HG03520 (cell line): ENCODE results near the gene ARL16.

Source experiments
- ATAC-seq: cut with Tn5 transposase; IDR thresholded peaks from one replicate; pipeline ENCODE4 v1.9.1; 2021; ENCODE audit warnings: mild to moderate bottlenecking, moderate library complexity; ENCODE audit not compliant: unreplicated experiment

ARL16 gene

DNA sequence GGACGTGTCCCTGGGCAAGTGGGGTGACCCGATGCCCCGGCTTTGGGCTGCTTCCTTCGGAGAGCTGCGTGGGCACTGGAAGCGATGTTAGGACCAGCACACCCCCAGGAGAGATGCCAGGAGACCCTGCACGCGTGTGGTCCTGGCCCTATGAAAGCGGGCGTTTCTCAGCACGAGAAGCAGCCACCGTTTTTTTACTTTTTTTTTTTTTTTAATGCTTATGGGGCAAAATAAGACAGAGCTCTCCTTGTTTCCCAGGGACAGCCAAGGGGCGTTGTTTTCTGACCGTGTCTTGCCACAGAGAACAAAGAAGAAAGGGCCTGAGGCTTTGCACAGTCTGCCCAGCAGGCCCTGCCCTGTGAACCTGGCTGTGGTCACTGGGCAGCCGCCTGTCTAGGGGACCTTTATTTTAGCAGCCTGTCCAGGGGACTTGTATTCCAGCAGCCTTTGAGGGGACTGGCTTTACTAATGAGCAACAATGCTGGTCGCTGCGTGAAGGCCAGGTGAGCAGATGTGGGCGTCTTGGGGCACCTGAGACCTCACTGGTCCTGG lies 29.5 kb upstream of the ARL16 start:
- no peak for ATAC-seq

DNA sequence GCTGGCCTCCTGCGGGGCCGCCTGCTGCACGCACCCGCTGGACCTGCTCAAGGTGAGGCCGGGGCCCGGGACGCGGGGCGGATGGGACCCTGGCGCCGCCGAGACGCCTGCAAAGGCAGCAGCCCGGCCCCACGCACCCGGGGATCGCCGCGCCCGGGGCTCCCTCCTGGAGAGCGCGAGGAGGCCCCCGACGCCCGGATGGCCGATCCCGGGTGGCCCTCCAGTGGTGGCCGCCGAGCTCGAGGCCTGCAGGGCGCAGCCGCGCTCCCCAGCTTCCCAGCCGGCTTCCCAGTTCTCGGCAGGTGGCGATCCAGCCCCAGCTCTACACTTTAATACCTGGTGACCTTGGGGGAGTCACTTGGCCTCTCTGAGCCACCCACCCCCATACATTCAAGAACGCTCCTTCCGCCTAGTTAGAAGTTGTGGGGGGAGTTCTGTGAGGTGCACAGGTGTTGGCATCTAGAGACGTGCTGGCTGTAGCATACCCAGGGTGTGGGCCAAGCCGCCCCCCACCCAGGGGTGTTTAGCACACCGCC lies 28.9 kb upstream of the ARL16 start:
- no peak for ATAC-seq

DNA sequence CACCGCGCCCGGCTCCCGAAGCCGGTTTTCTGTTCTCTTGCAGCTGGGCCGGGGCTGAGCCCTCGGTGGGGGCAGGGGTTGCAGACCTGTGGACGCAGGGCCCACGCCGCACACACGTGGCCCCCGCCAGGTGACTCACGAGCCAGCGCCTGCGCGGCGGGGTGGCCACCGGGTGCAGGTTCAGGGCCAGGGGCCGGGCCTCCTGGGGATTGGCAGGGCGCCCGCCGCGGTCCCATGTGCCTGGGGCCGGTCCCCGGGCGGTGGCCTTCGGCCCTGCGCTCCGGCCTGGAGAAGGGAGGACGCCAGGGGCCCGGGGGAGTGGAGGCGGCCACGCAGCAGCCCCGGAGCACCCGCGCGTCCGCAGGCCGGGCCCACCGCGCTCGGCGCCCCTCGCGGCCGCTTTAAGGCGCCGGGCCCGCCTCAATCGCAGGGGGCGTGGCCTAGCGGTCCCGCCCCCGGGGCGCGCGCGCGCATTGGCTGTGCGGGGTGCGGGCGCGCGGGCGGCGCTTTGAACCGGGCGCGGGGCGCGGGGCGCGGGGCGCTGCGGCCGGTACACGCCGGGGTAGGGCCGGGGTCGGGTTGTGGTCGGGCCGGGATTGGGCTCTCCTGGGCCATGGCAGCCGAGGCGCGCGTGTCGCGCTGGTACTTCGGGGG lies 28.3 kb upstream of the ARL16 start, which contains the start of gene SLC25A10:
Gene SLC25A10 (plus strand): TSS at position 471 of the 654 bp plus-strand sequence. CDS start 143 bp downstream, at position 614.
- peak; percentile 46 for ATAC-seq

DNA sequence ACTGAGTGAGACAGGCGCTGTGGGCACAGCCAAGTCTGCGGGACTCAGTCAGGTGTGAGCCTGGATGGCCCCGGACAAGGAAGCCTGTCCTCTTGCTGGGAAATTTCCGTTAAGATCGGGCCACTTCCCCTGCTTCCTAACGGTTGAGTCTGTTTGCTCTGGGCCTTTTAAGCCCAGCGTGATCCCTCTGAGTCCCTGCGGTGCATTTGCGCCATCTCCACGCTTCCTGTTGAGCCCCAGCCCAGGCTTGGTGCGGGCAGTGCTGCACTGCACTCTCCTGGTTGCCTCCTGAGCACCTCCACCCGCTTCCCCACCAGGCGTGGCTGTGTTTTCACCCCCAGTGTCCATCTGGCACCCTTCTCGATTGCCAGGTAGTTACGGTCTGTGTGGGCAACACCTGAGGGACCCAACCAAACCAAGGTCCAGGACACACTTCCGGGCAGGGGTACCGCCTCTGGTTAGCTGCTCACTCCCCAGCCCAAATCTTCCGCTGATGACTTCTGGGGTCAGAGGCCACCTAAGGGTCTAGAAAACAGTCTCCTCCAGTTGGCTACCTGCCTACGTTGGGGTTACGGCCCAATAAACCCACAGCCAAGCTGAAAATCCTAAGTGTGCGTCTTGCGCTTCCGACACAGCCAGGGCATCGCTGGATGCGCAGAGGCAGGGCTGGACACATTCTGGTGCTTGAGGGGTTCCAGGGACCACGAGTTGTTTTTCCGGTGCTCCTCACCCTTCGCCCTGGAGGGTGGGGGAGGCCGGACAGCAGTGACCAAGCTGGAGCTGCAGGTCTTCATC lies 27.1 kb upstream of the ARL16 start:
- ATAC-seq, result no peak

DNA sequence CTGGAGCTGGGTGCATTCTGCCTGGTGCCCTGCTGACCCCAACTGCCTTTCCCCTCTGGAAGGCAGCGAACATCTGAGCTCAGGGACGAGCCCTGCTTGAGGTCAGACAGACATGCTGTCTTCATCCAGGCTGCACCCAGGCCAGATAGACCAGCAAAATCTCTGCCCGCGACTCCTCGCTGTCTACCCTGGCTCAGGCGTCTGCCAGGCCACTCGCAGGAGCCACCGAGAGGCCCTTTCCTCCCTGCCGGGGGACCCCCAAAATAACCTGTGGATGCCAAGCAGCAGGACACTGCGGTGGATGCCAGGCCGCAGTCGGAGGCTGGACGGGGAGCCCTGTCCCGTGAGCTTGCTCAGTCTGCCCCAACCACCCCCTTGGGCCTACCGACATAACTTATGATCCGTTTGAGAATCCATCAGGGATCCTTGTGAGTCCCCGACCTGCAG lies 25.2 kb upstream of the ARL16 start:
- no peak for ATAC-seq

DNA sequence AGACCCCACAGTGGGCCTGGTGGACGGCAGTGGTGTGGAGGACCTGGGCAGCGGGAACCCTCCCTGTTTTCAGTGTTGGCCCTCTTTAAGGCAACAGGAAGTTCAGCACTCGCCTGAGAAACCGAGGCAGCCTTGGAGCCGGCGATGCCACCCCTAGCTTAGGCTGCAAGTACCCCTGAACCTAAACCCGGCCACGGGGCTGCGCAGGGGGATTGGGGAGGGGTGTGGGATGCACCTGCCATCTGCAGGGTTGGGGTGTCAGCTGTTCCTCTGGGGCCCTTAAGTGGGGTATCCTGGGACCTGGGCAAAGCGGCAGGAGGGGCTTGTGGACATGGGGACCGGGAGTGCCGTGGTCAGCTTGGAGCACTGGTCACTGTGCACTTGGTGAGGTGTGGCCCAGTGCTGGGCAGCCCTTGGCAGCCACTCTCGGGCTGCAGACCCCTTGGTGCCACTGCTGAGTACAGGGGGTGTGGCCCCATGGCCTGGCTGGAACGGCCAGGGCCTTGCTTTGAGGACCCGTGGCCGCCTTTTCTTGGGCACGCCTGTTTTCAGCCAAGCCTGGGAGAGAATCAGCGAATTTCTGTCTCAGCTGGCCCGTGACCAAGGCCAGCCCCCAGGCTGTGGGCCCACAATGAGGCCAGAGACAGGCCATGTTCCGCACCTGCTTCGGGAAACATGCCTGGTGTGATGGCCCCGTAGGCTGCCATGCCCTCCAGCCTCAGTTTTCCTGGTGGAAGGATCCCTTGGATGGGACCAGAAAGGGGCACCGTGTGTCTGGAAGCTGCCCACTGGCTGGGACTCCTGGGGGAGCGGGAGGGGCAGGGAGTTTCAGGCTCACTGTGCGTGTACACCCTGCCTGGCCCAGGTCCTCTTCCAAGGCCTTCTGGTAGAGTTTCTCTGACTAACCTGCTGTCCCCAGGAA lies 24.4 kb upstream of the ARL16 start:
- ATAC-seq, result no peak

DNA sequence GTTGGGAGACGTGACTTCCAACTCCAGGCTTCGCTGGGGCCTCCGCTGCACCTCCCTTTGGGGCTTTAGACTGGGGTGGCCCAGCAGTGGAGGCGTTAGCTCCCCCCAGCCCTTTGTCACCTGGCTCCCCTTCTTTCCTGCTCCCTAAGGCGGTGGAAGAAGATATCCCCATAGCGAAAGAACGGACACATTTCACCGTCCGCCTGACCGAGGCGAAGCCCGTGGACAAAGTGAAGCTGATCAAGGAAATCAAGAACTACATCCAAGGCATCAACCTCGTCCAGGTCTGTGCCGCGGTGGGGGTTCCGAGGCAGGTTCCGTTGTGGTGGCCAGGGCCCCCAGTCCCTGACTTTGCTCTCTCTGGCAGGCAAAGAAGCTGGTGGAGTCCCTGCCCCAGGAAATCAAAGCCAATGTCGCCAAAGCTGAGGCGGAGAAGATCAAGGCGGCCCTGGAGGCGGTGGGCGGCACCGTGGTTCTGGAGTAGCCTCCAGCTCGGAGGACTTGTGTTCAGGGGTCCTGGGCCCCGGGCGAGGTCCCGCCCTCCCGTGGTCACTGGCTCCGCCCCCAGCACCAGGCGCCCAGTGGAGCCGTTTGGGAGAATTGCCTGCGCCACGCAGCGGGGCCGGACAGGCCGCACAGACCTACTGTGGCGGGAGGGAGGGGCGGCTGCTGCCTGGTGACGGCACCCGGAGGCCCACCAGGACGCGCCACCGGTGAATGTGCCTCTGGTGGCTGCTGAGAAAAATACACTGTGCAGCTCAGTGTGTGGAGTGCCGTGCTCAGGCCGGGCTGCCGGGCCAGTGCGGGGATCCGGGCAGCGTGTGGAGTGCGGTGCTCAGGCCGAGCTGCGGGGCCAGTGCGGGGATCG lies 23.4 kb upstream of the ARL16 start:
- no peak for ATAC-seq

DNA sequence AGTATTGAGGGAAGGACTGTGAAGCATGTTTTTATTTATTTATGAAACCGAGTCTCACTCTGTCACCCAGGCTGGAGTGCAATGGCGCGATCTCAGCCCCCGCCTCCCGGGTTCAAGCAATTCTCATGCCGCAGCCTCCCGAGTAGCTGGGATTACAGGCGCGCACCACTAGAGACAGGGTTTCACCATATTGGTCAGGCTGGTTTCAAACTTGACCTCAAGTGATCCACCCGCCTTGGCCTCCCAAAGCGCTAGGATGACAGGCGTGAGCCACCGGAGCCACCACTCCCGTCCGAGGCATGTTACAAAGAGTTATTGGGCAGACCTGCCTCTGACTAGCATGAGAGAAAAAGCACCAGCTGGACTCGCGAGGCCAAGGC lies 22.6 kb upstream of the ARL16 start:
- no peak for ATAC-seq

DNA sequence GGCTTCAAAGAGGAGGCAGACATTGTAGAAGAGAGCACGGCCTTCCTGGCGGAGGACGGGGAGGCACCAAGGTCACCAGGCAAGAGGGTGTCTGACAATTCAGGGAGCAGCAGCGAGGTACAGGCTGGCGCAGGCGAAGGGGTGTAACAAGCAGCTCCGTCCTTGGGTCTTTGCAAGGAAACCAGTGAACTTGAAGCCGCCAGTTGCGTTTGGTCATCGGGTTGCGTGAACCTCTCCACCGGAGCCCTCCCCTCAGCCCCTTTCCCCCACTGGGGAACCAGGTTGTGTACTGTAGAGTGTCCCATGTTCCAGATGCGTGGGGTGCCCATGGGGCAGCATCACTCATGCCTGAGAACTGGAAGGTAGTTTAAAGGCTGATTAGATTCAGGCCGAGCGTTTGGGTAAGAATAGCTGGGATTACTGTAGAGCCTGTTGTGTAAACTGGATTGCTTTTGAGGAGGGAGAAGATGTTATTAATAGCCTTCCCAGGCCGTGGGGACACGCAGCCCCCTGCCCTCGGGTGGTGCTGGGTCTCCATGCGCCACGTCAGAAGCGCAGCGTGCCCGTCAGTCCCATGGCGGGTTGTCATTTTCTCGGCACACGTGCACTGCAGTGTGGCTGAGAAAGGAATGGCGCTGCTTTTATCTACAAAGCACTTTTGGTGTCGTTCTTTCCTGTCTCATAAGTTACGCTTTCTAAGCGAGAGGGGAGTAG lies 22.1 kb upstream of the ARL16 start:
- no peak for ATAC-seq

DNA sequence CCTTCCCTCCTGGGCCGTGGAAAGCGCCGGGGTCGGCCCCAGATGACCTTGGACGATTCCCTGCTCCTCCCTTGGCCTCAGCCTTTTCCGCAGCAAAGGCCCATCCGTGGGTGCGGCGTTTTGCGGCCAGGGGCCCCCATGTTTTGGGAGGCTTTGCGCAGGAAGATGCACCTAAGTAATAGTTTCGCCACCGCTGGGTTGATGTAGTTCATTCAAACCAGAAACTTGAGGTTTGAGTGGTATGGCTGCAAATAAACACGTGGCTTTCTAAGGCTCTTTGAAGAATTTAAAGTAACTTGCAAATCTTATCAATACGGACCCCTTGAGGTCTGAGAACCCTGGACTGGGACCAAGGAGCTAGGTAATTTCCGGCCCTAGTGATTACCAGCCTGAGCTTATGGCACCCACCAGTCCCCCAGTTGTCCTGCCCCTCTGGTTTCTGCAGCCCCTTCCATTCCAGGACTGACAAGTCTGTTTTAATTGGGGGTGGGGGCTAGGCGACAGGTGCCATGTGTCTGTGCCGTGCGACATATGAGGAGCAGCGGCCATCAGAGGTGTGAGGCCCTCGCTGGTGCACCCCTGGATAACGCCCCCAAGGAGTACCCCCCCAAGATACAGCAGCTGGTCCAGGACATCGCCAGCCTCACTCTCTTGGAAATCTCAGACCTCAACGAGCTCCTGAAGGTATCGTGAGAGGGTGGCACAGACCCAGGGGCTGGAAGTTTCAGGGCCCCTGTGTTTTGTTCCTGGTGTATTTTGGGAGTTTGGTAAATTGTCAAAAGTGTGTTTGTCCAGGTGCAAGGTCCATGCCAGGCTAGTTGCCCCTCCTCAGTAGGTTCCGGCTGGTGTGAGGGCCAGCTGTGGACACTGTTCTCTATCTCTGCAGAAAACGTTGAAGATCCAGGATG lies 20.4 kb upstream of the ARL16 start:
- no peak for ATAC-seq

DNA sequence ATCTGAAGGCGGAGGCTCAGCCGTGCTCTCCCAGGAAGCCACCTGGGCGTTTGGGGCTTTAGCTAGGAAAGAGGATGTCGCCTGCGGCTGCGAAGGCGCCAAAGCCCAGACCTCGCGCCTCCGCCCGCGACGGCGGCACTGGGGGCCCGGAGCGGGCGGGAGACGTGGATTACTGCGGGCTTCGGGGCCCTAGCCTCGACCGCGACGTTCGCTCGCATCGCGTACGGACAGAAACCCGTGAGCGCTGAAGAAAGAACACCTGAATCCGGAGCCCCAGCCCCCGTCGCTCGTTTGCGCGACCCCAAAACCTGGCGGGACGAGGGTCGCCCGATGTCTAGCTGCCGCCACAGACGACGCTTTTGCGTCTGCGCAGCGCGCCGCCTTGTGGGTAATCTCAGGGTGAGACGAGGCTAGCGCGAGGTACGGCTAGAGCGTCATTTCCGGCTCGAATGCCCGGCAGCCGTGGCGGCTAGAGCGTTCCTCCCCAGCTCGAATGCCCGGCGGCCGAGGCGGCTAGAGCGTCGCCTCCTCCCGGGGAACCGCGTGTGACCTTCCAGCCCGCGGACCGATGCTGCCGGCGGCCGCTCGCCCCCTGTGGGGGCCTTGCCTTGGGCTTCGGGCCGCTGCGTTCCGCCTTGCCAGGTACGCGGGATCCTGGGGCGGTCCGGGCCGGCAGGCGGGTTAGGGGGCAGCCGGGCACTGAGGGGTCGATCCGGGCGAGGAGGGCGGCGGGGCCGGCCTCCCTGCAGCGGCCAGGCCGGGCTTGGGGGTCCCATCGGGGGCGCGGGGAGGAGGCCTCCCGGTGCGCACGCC lies 19.5 kb upstream of the ARL16 start, which contains the start of gene MRPL12:
Gene MRPL12 (plus strand): TSS at position 434 of the 813 bp plus-strand sequence. CDS start 135 bp downstream, at position 569.
- ATAC-seq, result no peak

DNA sequence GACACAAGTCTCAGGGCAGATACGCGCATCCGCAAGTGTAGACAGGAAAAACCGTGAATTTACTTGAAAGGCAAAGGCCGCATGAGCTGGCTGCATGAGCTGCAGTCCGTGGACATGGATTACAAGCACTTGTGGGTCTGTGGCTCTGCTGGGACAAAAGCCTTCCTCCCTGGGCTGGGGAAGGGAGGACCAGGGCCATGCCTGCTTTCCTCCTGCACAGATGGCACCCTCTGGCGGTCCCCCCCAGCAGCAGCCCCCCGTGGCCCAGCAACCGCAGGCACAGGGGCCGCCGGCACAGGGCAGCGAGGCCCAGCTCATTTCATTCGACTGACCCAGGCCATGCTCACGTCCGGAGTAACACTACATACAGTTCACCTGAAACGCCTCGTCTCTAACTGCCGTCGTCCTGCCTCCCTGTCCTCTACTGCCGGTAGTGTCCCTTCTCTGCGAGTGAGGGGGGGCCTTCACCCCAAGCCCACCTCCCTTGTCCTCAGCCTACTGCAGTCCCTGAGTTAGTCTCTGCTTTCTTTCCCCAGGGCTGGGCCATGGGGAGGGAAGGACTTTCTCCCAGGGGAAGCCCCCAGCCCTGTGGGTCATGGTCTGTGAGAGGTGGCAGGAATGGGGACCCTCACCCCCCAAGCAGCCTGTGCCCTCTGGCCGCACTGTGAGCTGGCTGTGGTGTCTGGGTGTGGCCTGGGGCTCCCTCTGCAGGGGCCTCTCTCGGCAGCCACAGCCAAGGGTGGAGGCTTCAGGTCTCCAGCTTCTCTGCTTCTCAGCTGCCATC lies 17.9 kb upstream of the ARL16 start:
- ATAC-seq, result no peak

DNA sequence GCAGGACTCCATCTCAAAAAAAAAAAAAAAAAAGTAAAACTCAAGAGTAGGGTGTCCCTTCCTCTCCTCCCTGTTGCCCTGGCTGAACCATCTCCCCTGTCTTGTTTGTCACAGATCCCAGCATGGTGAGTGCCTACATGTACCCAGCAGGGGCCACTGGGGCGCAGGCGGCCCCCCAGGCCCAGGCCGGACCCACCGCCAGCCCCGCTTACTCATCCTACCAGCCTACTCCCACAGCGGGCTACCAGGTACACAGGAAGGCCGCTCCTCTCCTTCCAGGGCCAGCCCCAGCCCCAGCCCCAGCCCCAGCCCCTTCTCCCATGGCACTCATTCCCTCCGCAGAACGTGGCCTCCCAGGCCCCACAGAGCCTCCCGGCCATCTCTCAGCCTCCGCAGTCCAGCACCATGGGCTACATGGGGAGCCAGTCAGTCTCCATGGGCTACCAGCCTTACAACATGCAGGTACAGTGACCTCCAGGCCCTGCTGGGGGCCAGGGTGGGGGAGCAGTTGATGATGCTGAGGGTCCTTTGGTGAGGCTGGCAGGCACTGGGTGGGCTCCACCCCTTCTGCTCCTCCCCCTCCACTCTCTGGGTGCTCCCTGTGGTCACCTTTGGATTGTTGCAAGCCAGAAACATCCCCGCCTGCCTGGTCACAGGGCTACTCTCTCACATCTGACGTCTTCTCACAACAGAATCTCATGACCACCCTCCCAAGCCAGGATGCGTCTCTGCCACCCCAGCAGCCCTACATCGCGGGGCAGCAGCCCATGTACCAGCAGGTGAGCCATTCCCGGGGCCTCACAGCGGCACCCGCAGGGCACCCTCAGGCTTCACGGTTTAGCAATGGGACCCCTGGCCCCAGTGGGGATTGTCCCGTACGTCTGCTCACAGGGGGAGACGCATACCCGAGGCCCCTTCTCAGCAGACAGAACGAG lies 17.0 kb upstream of the ARL16 start:
- no peak for ATAC-seq

DNA sequence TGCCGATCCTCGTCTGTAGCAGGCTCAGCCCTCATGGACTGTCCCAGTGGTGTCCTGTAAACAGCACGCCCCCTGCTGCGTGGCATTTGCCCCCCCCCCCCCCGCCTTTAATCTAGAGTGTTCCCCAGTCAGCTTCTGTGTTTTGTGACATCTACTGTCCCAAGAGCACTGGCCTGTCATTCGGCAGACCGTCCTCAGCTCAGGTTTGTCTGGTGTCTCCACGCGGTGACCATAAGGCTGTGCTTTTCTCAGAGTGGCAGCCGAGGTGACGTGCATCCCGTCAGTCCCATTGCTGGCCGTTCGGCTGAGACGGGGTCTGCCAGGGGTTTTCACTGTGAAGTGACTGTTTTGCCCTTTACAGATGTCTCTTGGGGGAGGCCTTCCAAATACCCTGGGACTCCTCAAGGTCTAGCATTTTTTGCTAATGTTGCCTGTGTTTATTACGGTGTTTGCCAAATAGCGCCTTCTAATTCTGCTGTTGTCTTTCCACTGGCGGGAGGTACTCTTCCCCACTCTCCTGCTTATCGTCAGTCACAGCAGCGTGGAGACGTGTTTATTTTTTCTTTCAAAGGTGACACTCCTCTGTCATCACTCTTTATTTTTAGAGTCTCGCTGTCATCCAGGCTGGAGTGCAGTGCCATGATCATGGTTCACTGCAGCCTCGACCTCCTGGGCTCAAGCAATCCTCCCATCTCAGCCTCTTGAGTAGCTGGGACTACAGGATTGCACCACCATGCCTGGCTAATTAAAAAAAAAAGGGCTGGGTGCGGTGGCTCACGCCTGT lies 13.9 kb upstream of the ARL16 start:
- no peak for ATAC-seq
